SK-N-MC (cell line): ENCODE measurements around the gene NLRP9.

Source experiments
- EZH2 ChIP-seq: fragments of 200-600 bp; sonication (generic); IDR thresholded peaks from one replicate; pipeline ENCODE4 v1.6.1; 2017; ENCODE audit warnings: antibody characterized with exemption
- FOXP2 ChIP-seq: optimal IDR thresholded peaks from 2 replicates; pipeline ENCODE3; 2011; ENCODE audit warnings: mild to moderate bottlenecking, moderate library complexity; ENCODE audit not compliant: insufficient read depth; ENCODE audit errors: extremely low read length, control extremely low read depth

DNA sequence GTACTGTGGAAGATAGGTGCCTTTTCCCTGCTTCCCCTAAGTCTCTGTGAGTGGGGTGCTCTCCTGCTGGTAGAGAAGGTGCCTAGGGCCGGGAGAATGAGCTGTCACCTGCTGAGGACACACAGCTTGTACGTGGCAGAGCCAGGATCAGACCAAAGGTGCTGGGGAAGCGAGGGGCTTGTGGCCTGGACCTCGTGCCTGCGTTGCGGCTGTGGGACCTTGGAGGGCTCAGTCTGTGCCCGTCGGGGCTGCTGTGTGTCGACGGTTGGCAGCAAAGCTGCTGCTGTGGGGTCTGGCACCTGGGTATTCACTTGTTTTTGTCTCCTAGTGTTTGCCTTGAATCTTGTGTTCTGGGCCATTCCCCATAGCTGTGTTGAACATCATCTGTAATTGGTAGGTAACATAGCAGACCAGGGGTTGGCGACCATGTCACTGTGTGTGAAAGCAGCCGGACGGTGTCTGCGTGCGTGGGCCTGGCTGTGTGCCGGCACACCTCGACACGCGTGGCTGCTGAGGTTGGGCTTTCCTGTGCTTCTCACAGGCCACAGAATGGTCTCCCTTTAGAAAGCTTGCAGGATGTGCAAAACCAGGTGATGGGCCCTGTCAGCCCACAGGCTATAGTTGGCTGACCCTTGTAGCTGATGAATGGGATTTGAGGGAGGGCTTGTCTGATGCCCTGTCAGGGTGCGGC lies 74.2 kb downstream of the NLRP9 start:
- TF ChIP-seq EZH2 (no peak), FOXP2 (no peak)
